ENCODE data around the gene HYAL1. TPM values are rescaled to one million over a fixed set of nuclear protein-coding genes. Genes with fewer than 3 reads are reported as not detected.

HYAL1 gene
- total RNA-seq, 4 donors from 2014 or later = 1.8 to 13.8 (median 3.8) TPM

DNA sequence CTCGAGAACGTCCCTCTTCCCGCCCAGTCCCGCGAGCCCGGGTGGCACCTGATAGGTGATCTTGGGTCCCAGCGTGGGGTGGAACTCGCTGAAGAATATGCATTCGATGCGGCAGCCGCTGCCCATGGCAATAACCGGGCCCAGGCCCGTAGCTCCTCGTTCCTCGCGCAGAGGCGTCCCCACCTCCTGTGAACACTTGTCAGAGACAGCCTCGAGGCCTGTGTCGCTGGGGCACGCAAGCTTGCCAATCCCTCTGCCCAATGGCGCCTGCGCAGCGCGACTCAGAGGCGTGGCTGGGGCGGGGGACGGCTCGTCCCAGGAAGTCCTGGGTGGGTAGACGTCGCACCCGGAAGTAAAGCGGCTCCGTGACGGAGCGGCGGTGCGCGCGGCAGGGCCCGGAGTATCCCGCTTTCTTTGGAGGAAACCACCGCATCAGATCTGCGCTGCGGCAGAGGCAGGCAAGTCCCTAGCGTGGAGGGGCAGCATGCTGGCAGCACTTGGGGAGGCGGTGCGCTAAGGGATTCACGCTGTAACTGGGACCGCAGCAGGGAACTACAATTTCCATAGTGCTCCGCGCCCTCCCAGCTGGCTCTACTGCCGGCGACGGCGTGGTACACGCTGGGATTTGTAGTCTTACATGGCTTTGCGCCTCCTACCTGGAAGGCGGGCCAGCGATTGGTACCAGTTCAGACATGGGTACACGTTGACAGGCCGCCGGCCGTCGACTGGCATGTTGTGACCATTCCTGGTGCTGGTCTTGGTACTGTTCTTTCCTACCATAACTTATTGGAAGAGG lies 47.4 kb upstream of the HYAL1 start, which contains the start of the genes CYB561D2 and NPRL2:
TSS of gene CYB561D2 (plus strand) at position 336 of the 796 bp plus-strand sequence. CDS start 572 bp downstream, outside the sequence.
TSS of gene NPRL2 (minus strand) at position 249 of the 796 bp plus-strand sequence. CDS start at position 126, 123 bp downstream.
- TF ChIP-seq POLR2A (IDR thresholded peaks at IDR 0.05) (peak; percentile 93), POLR2AphosphoS5 (IDR thresholded peaks at IDR 0.05) (peak; percentile 89 to 97 (median 90)), EP300 (IDR thresholded peaks at IDR 0.05; ENCODE audit: low read depth) (no peak)
- TF ChIP-seq, protein P1, sequence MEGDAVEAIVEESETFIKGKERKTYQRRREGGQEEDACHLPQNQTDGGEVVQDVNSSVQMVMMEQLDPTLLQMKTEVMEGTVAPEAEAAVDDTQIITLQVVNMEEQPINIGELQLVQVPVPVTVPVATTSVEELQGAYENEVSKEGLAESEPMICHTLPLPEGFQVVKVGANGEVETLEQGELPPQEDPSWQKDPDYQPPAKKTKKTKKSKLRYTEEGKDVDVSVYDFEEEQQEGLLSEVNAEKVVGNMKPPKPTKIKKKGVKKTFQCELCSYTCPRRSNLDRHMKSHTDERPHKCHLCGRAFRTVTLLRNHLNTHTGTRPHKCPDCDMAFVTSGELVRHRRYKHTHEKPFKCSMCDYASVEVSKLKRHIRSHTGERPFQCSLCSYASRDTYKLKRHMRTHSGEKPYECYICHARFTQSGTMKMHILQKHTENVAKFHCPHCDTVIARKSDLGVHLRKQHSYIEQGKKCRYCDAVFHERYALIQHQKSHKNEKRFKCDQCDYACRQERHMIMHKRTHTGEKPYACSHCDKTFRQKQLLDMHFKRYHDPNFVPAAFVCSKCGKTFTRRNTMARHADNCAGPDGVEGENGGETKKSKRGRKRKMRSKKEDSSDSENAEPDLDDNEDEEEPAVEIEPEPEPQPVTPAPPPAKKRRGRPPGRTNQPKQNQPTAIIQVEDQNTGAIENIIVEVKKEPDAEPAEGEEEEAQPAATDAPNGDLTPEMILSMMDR (IDR thresholded peaks at IDR 0.05) = peak in 1 of 5 experiments; percentile 8
- in situ Hi-C loops (cut with MboI; ENCODE audit: low pct_ligation_motif_present in 1 of 4, low pct_unique_long_range_greater_than_20kb in 1 of 4, low sequenced_read_pairs in 3 of 4) (loop anchor here in 1 of 4 donors (25.0 kb wide), 1 partner anchor 212 kb away; the partner anchor contains the start of genes C3orf18 and HEMK1), intact Hi-C loops (cut with DNase I; ENCODE audit: low total_unique reads) (no loop called here)
- H3K36me3 ChIP-seq = peaks cover 0 to 15% (median 6%) of the 10 kb centered on the region in 4 donors
- DNase-seq = peak; percentile 99
- WGBS, 2 donors (ENCODE audit: low coverage in 1 of 2) = 0% methylated on average over 36 of the region's 64 CpGs; no CpG with 5 or more reads in 1 of the 2 donors
- H3K27me3 ChIP-seq = no peaks in the 10 kb centered on the region
- H3K4me1 ChIP-seq = peaks cover 21 to 39% (median 30%) of the 10 kb centered on the region in 4 donors
- H3K9me3 ChIP-seq = no peaks in the 10 kb centered on the region
- peak within 1 kb of the TSS; percentile 86 to 95 (median 92) for H3K27ac ChIP-seq
- H3K4me3 ChIP-seq = peak within 1 kb of the TSS; percentile 51 to 73 (median 66)

DNA sequence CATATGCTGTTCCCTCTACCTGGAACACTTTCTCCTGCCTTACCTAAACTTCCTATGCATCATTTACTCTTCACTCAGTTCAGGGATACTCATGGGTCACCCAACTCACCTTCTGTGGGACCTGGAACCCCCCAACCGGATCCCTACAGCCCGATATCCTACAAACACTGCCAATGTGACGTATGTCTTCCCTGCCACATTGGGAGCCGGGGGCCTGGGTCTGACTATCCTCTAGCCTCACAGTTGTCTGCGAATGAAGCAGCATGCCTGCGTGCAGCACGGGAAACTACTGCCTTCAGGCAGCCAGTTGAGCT lies 46.8 kb upstream of the HYAL1 start:
- intact Hi-C loops (cut with DNase I; ENCODE audit: low total_unique reads) = no loop called here
- 11 to 40% methylated on average over 1 to 7 of the region's 7 CpGs for WGBS, 2 donors (ENCODE audit: low coverage in 1 of 2)
- TF ChIP-seq EP300 (IDR thresholded peaks at IDR 0.05; ENCODE audit: low read depth) (no peak), POLR2A (IDR thresholded peaks at IDR 0.05) (no peak), POLR2AphosphoS5 (IDR thresholded peaks at IDR 0.05) (no peak)
- TF ChIP-seq, protein P1 (IDR thresholded peaks at IDR 0.05) = no peak
- Histone ChIP-seq H3K9me3 (no peaks in the 10 kb centered on the region), H3K27me3 (no peaks in the 10 kb centered on the region), H3K27ac (peak overlapping the region; percentile 86 to 95 (median 92)), H3K4me1 (peaks cover 25 to 41% (median 33%) of the 10 kb centered on the region in 4 donors), H3K36me3 (peaks cover 0 to 14% (median 5%) of the 10 kb centered on the region in 4 donors), H3K4me3 (peak overlapping the region; percentile 43 to 67 (median 58))
- no peak for DNase-seq
- in situ Hi-C loops (cut with MboI; ENCODE audit: low pct_ligation_motif_present in 1 of 4, low pct_unique_long_range_greater_than_20kb in 1 of 4, low sequenced_read_pairs in 3 of 4) = loop anchor here in 1 of 4 donors (25.0 kb wide), 1 partner anchor 212 kb away; the partner anchor contains the start of genes C3orf18 and HEMK1

DNA sequence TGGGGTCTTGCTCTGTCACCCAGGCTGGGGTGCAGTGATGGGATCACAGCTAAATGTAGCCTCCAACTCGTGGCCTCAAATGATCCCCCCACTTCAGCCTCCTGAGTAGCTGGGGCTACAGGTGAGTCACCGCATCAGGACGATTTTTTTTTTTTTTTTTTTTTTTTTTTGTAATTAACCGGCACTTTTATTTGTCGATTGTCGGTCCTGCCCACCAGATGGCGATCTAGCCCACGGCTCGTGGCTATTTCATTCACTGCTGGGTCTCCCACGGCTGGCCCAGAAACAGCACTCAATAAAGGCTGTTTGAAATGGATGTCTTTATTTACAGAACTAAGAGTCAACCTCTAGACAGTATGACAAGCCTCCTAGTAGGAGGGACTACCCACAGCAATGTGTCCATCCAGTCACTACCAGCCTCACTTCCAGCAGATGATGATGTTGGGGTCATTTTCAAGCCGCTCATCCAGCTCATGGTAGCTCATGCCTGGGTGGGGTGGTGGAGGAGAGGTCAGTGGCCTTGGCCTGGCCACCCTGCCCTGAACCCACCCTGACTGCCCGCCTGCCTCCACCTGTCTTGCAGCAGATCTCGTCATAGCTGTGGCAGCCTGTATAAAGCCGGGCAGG lies 43.9 kb upstream of the HYAL1 start:
- in situ Hi-C loops (cut with MboI; ENCODE audit: low pct_ligation_motif_present in 1 of 4, low pct_unique_long_range_greater_than_20kb in 1 of 4, low sequenced_read_pairs in 3 of 4) = loop anchor here in 1 of 4 donors (10.0 kb wide), 1 partner anchor 188 kb away; no protein-coding TSS in a partner anchor
- no peaks in the 10 kb centered on the region for H3K9me3 ChIP-seq
- H3K4me1 ChIP-seq = peaks cover 25 to 43% (median 35%) of the 10 kb centered on the region in 4 donors
- H3K27ac ChIP-seq = peak overlapping the region in 1 of 4 donors; percentile 27
- H3K27me3 ChIP-seq = no peaks in the 10 kb centered on the region
- TF ChIP-seq POLR2AphosphoS5 (IDR thresholded peaks at IDR 0.05) = no peak
- TF ChIP-seq, protein P1 (IDR thresholded peaks at IDR 0.05) = peak; percentile 45 to 60 (median 57)
- no peaks in the 10 kb centered on the region for H3K36me3 ChIP-seq
- DNase-seq = peak; percentile 79
- intact Hi-C loops (cut with DNase I; ENCODE audit: low total_unique reads) = loop anchor here (10.0 kb wide), 1 partner anchor 198 kb away; no protein-coding TSS in a partner anchor
- no peak overlapping the region for H3K4me3 ChIP-seq
- 0 to 26% methylated on average over 10 to 14 of the region's 14 CpGs for WGBS, 2 donors (ENCODE audit: low coverage in 1 of 2)

All from transverse colon (tissue), 4 donors.